Suprapubic skin (tissue), 4 donors: ENCODE data around the gene NEK11.

Experiments
- EP300 ChIP-seq: sonication (generic); formaldehyde crosslinking; IDR thresholded peaks from one replicate; pipeline ENCODE4 v1.6.1; 2017; ENCODE audit warnings: antibody characterized with exemption
- POLR2A ChIP-seq, 2 donors: fragments of 450-650 bp; IDR thresholded peaks; one replicate each; pipeline ENCODE4 v1.6.1; 2017; ENCODE audit warnings: antibody characterized with exemption in 2 of 2, mild to moderate bottlenecking in 2 of 2, moderate library complexity in 2 of 2
- POLR2AphosphoS5 ChIP-seq, 3 donors: sonication (generic); formaldehyde crosslinking; IDR thresholded peaks; one replicate each; pipeline ENCODE4 v1.6.1; 2017; ENCODE audit warnings: antibody characterized with exemption in 3 of 3
- TF ChIP-seq, protein P1 (sequence below), 2 donors: fragments of 200-600 bp in 1 of 2; fragments of 450-650 bp in 1 of 2; sonication (generic) in 1 of 2; IDR thresholded peaks; one replicate each; pipeline ENCODE4 v1.5.1; 2016 to 2019; ENCODE audit warnings: antibody characterized with exemption in 2 of 2, mild to moderate bottlenecking in 1 of 2, moderate library complexity in 1 of 2

DNA sequence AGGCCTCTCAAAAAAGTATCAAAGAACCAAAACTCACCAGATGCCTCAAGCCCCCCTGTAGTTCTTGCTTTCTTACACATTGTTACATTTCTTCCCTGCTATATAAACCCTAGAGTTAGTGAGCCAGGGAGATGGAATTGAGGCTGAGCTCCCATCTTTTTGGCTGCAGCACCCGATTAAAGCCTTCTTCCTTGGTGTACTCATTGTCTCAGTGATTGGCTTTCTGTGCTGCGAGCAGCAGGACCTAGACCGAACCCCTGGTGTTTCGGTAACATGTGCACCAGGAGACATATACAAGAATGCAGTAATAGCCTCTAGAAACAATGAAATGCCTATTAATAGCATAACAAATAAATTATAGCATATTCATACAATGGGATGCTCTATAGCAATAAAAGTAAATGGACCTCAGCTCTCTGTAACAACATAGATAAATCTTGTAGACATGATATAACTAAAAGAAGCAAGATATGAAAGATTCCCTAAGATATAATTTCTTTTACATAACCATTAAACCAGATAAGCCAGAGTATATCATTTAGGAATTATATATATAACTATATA, 174.0 kb downstream of the NEK11 start:
- TF ChIP-seq POLR2A (IDR thresholded peaks at IDR 0.05) (no peak), EP300 (no peak), POLR2AphosphoS5 (IDR thresholded peaks at IDR 0.05) (no peak)
- TF ChIP-seq, protein P1, sequence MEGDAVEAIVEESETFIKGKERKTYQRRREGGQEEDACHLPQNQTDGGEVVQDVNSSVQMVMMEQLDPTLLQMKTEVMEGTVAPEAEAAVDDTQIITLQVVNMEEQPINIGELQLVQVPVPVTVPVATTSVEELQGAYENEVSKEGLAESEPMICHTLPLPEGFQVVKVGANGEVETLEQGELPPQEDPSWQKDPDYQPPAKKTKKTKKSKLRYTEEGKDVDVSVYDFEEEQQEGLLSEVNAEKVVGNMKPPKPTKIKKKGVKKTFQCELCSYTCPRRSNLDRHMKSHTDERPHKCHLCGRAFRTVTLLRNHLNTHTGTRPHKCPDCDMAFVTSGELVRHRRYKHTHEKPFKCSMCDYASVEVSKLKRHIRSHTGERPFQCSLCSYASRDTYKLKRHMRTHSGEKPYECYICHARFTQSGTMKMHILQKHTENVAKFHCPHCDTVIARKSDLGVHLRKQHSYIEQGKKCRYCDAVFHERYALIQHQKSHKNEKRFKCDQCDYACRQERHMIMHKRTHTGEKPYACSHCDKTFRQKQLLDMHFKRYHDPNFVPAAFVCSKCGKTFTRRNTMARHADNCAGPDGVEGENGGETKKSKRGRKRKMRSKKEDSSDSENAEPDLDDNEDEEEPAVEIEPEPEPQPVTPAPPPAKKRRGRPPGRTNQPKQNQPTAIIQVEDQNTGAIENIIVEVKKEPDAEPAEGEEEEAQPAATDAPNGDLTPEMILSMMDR (IDR thresholded peaks at IDR 0.05): no peak
